Measurements from ENCODE around the gene FMR1NB. TPM values are rescaled to one million over a fixed set of nuclear protein-coding genes. Genes with fewer than 3 reads are reported as not detected.

The FMR1NB gene
- total RNA-seq, 1 experiment from 2014 or later: not detected

DNA sequence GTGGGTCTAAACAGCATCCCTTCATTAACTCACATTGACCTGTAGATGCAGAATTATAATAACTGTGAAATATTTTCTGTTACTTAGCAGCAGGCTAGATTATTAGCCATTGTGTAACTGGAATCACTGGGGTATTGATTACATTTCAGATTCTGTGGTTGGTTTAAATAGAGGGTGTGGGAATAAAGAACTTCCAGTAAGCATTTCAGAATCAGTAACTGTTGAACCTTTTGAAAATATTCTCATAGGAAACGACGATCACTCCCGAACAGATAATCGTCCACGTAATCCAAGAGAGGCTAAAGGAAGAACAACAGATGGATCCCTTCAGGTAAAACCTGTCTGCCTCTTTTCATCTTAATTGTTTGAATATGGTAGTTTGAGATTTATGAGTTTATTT is 35.9 kb upstream of the FMR1NB start:
- BruUV-seq (replicated peaks): no TSS peak
- intact Hi-C loops (cut with micrococcal nuclease; ENCODE audit: unreplicated experiment): no loop called here

GRCh38 chrX:147948531-147948930 is 32.6 kb upstream of the FMR1NB start:
- DNase-seq: no peak
- Mint-ChIP-seq H3K4me1 (ENCODE audit: low read depth, unreplicated experiment) (no peaks in the 10 kb centered on the region), H3K27ac (ENCODE audit: unreplicated experiment) (no peak overlapping the region), H3K9me3 (ENCODE audit: unreplicated experiment) (no peaks in the 10 kb centered on the region), H3K36me3 (ENCODE audit: insufficient read depth, unreplicated experiment) (peaks cover 41% of the 10 kb centered on the region), H3K27me3 (ENCODE audit: insufficient read depth, unreplicated experiment) (no peaks in the 10 kb centered on the region), H3K4me3 (ENCODE audit: unreplicated experiment) (no peak overlapping the region)
- no peaks in the 10 kb centered on the region for H3K9me3 ChIP-seq
- H3K27me3 ChIP-seq (replicated peaks; ENCODE audit: control insufficient read depth, insufficient read depth, low read length): no peaks in the 10 kb centered on the region
- intact Hi-C loops (cut with micrococcal nuclease; ENCODE audit: unreplicated experiment): no loop called here
- BruUV-seq (replicated peaks): no TSS peak
- H3K36me3 ChIP-seq (ENCODE audit: control insufficient read depth, insufficient read depth, low read length): peaks cover 2% of the 10 kb centered on the region; the same call in 1 of the 2 replicates
- ChIA-PET POLR2A (no interaction called here), CTCF (no interaction called here)
- TF ChIP-seq, protein P1, sequence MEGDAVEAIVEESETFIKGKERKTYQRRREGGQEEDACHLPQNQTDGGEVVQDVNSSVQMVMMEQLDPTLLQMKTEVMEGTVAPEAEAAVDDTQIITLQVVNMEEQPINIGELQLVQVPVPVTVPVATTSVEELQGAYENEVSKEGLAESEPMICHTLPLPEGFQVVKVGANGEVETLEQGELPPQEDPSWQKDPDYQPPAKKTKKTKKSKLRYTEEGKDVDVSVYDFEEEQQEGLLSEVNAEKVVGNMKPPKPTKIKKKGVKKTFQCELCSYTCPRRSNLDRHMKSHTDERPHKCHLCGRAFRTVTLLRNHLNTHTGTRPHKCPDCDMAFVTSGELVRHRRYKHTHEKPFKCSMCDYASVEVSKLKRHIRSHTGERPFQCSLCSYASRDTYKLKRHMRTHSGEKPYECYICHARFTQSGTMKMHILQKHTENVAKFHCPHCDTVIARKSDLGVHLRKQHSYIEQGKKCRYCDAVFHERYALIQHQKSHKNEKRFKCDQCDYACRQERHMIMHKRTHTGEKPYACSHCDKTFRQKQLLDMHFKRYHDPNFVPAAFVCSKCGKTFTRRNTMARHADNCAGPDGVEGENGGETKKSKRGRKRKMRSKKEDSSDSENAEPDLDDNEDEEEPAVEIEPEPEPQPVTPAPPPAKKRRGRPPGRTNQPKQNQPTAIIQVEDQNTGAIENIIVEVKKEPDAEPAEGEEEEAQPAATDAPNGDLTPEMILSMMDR (IDR thresholded peaks at IDR 0.05; ENCODE audit: insufficient read depth in 1 of 2, low read depth in 1 of 2, low read length in 1 of 2, severe bottlenecking in 1 of 2, unreplicated experiment in 1 of 2): no peak
- H3K4me1 ChIP-seq: no peaks in the 10 kb centered on the region
- no peak overlapping the region for H3K4me3 ChIP-seq (ENCODE audit: low read depth, low read length)

More for the DNA sequence above, 35.9 kb upstream of the FMR1NB start:
- H3K36me3 ChIP-seq (ENCODE audit: control insufficient read depth, insufficient read depth, low read length): peaks cover 2% of the 10 kb centered on the region; the same call in 1 of the 2 replicates
- Mint-ChIP-seq H3K36me3 (ENCODE audit: insufficient read depth, unreplicated experiment) (peaks cover 51% of the 10 kb centered on the region), H3K9me3 (ENCODE audit: unreplicated experiment) (no peaks in the 10 kb centered on the region), H3K4me1 (ENCODE audit: low read depth, unreplicated experiment) (no peaks in the 10 kb centered on the region), H3K27ac (ENCODE audit: unreplicated experiment) (no peak overlapping the region), H3K4me3 (ENCODE audit: unreplicated experiment) (no peak overlapping the region), H3K27me3 (ENCODE audit: insufficient read depth, unreplicated experiment) (no peaks in the 10 kb centered on the region)
- ChIA-PET CTCF (no interaction called here), POLR2A (no interaction called here)
- no peaks in the 10 kb centered on the region for H3K4me1 ChIP-seq
- TF ChIP-seq, protein P1 (IDR thresholded peaks at IDR 0.05; ENCODE audit: insufficient read depth in 1 of 2, low read depth in 1 of 2, low read length in 1 of 2, severe bottlenecking in 1 of 2, unreplicated experiment in 1 of 2): no peak
- H3K9me3 ChIP-seq: no peaks in the 10 kb centered on the region
- H3K4me3 ChIP-seq (ENCODE audit: low read depth, low read length): no peak overlapping the region
- DNase-seq: no peak
- no peaks in the 10 kb centered on the region for H3K27me3 ChIP-seq (replicated peaks; ENCODE audit: control insufficient read depth, insufficient read depth, low read length)

DNA sequence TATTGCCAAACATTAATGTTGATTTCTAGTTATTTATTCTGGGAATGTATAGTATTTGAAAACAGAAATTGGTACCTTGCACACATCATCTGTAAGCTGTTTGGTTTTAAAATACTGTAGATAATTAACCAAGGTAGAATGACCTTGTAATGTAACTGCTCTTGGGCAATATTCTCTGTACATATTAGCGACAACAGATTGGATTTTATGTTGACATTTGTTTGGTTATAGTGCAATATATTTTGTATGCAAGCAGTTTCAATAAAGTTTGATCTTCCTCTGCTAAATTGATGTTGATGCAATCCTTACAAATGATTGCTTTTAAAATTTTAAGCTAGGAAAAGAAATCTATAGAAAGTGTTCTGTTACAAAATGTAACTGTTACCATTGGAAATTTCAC is 30.8 kb upstream of the FMR1NB start:
- Mint-ChIP-seq H3K4me1 (ENCODE audit: low read depth, unreplicated experiment) (no peaks in the 10 kb centered on the region), H3K27me3 (ENCODE audit: insufficient read depth, unreplicated experiment) (no peaks in the 10 kb centered on the region), H3K36me3 (ENCODE audit: insufficient read depth, unreplicated experiment) (peaks cover 33% of the 10 kb centered on the region), H3K4me3 (ENCODE audit: unreplicated experiment) (no peak overlapping the region), H3K9me3 (ENCODE audit: unreplicated experiment) (no peaks in the 10 kb centered on the region), H3K27ac (ENCODE audit: unreplicated experiment) (no peak overlapping the region)
- H3K36me3 ChIP-seq (ENCODE audit: control insufficient read depth, insufficient read depth, low read length): no peaks in the 10 kb centered on the region
- no peaks in the 10 kb centered on the region for H3K27me3 ChIP-seq (replicated peaks; ENCODE audit: control insufficient read depth, insufficient read depth, low read length)
- H3K4me1 ChIP-seq: no peaks in the 10 kb centered on the region
- TF ChIP-seq, protein P1 (IDR thresholded peaks at IDR 0.05; ENCODE audit: insufficient read depth in 1 of 2, low read depth in 1 of 2, low read length in 1 of 2, severe bottlenecking in 1 of 2, unreplicated experiment in 1 of 2): no peak
- H3K9me3 ChIP-seq: no peaks in the 10 kb centered on the region
- H3K4me3 ChIP-seq (ENCODE audit: low read depth, low read length): no peak overlapping the region
- ChIA-PET POLR2A (no interaction called here), CTCF (no interaction called here)
- no peak for DNase-seq
- BruUV-seq (replicated peaks): no TSS peak
- intact Hi-C loops (cut with micrococcal nuclease; ENCODE audit: unreplicated experiment): no loop called here
